Activated CD8-positive, alpha-beta memory T cell treated with anti-CD3 and anti-CD28 coated beads for 1 hour (primary cell): ENCODE data around the gene LY86.

ENCODE experiments used
- DNase-seq, 2 donors: peaks; one replicate each; pipeline ENCODE4 v3.0.0-alpha.2; 2020; ENCODE audit warnings: low read depth in 1 of 2; ENCODE audit errors: extremely low read depth in 1 of 2

The LY86 gene

DNA sequence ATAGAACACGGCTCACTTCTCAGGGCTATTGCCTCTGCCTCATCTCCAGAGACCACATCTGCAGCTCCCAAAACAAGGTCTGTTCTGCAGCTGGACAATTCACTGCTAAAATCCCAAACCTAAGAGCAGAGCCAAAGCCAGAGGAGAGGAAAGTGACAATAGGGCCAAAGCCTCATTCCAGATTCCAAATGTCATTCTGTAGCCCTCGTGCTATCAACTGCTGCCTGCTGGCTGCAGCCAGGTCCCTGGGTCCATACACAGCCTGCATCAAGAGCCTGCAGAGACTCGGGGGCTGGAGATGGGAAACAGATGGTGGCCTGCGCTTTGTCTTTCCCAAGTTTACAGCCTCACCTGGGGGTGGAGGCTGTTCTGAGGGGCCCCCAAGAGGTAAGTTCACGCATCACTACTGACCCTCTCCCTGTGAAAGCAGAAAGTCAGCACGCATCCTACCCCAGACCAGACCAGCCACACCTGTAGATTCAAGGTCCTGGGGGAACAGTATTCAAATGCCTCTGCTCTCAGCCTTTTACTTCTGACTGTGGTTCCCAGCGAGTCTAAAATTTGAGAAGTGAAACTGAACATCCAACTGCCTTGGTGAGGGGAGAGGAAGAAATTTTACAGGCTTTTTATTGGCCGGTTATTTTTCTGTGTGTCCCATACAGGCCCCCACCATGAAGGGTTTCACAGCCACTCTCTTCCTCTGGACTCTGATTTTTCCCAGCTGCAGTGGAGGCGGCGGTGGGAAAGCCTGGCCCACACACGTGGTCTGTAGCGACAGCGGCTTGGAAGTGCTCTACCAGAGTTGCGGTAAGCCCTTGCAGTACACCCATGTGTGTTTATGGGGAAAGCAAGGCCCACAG is at the start of gene LY86:
TSS of gene LY86 (plus strand) at position 657 of the 860 bp plus-strand sequence. CDS start at position 672, 15 bp downstream.
- DNase-seq, result no peak

DNA sequence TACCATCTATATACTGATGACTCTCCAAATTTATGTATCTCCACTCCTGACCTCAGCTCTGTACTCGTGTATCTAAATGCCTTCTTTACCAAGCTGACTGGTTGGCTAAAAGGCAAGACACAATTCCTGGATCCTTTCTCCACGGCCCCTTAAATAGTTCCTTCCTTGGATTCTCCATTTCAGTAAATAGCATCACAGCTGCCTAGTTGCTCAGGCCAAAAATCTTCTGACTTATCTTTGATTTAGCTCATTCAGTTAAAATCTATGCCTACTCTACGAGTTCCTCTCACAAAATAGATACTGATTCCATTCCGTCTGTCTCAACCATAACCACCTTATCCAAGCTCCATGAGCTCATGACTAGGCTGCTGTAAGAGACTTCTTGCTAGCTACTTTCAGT is 49.5 kb upstream of the LY86 start:
- no peak for DNase-seq

DNA sequence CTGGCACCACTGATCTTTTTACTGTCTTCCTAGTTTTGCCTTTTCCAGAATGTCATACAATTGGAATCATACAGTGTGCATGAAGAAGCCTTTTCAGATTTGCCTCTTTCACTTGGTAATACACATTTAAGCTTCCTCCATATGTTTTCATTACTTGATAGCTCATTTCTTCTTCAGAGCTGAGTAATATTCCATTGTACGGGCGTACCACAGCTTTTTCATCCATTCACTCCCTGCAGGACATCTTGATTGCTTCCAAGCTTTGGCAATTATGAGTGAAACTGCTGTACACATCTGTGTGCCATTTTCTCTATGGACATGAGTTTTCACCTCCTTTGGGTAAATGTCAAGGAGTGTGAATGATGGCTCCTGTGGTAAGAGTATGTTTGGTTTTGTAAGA is 46.2 kb upstream of the LY86 start:
- no peak for DNase-seq

GRCh38 chr6:6543181-6543879 is 45.2 kb upstream of the LY86 start:
- DNase-seq, result no peak

DNA sequence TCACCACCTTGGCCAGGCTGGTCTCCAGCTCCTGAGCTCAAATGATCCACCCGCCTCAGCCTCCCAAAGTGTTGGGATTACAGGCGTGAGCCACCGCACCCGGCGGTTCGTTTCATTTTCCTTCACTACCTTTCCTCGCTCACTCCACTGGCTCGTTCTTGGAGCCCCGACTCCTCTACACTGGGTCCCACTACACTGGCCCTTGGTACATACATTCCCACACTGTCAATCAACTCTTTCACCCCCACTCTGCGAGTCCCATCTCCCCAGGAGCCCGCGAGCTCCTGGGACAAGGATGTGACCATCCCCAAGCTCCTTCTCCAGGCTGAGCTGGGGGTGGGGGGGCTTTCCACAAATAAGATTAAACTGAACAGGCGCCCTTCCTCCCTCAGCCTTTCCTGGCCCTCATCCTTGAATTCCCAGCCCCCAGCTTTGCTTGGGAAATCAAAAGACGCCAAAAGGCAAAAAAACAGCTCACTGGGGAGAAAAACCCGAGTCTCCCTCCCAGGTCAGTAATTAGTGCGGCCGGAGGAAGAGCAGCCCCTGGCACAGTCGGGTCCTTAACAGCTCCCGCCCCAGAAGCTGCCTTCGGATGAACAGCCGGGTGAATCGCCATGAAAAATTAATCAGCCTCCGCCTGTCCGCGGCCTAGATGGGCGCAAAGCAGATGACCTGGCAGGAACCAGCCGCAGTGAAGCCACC is 42.8 kb upstream of the LY86 start:
- no peak for DNase-seq

DNA sequence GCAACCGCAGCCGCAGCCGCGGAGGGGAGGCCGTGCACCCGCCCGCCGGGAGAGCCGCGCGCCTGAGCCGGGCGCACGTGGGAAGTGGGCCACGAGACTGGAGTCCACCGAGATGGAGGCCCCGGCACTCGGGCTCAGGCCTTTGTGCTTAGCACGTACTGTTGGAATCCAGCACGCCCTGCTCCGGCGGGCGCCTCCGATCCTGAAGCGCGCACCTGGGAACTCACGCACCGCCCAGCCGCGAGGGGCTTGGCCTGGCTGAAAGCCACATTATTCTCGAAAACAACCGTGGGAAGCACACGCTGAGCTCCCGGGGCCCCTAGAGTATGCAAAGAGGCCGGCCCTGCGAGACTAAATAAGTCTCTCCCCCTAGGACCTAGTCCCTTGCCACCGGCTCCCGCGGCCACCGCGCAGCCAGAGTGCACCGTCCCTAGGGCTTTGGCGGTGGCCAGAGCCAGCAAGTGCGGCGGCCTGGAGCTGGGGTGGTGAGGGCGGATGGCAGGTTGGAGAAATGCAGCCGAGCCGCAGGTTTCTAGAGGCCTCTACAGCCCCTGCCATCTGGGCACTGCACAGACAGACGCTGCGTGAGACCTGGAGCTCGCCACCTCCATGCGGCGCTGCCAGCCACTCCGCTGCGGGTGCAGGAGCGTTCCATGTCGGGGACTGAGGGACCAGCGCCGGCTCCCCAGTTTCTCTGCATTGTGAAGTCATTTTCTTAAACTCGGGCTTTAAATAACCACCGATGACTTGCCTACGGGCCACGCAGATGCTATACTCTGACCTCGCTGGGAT is 42.0 kb upstream of the LY86 start:
- no peak for DNase-seq

GRCh38 chr6:6547110-6547879 is 41.2 kb upstream of the LY86 start:
- peak; percentile 69 to 74 for DNase-seq

- no peak for DNase-seq
Measured at GRCh38 chr6:6556161-6556737, 32.3 kb upstream of the LY86 start.

- peak in 1 of 2 donors; percentile 16 for DNase-seq
Measured at GRCh38 chr6:6556738-6557503, 31.6 kb upstream of the LY86 start.

GRCh38 chr6:6557504-6557839 is 31.0 kb upstream of the LY86 start:
- DNase-seq, result no peak

GRCh38 chr6:6557886-6558285 is 30.6 kb upstream of the LY86 start:
- no peak for DNase-seq

DNA sequence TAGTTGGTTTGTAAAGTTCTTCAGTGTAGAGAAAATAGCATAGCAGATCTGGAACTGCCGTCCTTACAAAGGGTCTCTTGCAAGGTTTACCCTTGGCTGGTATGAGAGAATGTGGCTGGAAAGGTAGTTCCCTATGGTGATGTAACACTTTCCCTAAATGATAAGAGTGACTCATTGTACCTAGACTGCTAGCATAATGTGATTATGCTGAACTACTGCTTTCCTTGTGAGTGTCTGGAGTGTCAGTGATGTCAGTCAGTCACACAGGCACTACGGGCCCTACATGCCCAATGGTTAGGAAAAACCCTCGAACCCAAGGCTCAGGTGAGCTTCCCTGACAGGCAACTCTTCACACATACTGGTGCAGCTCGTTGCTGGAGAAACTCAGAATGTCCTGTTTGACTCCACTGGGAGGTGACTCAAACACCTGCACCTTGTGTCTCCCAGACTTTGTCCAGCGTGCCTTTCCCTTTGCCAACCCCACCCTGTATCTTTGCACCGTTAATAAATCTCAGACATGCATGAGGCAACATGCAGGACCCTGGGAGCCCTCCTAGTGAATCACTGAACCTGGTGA is 28.4 kb upstream of the LY86 start:
- DNase-seq, result no peak

- DNase-seq, result no peak
Measured at GRCh38 chr6:6560909-6561308, 27.6 kb upstream of the LY86 start.

DNA sequence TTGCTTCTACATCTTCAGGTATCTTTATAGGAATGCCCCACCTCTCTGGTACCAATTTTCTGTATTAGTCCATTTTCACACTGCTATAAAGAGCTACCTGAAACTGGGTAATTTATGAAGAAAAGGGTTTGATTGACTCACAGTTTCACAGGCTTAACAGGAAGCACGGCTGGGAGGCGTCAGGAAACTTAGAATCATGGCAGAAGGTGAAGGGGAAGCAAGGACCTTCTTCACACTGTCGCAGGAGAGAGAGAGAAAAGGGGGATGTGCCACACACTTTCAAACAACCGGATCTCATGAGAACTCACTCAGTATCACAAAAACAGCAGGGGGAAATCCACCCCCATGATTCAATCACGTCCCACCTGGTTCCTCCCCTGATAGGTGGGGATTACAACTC is 24.4 kb upstream of the LY86 start:
- DNase-seq, result no peak

- no peak for DNase-seq
Measured at GRCh38 chr6:6565069-6565468, 23.5 kb upstream of the LY86 start.

- no peak for DNase-seq
Measured at GRCh38 chr6:6565488-6565887, 23.0 kb upstream of the LY86 start.

GRCh38 chr6:6566766-6567165 is 21.8 kb upstream of the LY86 start:
- DNase-seq, result no peak

DNA sequence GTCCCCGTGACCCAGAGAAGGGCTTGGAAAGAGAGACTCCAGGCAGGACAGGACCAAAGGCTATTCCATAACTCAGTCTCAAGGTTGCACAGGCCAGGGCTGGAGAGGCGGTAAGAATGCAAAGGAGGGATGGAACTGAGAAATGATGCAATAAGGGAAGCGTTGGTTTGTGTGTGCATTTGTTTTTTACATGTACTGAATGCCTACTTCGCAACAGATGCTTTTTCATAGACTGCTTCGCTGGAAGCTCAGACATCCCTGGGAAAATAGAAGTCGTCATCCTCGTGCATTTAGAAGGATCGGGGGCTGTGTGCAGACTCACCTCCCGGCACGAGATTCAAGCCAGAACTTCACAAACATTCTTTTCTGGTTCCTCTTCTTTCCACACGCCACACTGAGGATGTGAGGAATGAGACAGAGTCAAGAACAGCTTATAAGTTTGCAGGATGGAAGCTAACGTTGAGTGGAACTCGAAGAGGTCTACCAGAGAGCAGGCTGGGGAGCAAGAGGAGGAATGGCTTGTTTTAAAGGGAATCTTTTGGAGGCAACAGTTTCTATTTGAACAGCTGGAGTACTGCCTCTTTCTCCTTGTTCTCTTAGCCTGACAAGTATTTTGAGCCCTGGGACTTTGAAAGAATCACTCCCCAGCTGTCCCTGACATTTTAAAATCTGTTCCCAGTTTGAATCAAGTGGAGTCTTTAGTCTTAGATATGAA is 19.3 kb upstream of the LY86 start:
- no peak for DNase-seq
